Measurements from ENCODE around the gene SEZ6. TPM values are rescaled to one million over a fixed set of nuclear protein-coding genes. Genes with fewer than 3 reads are reported as not detected.

SEZ6 gene
- total and polyA plus RNA-seq, 4 donors, result 0.07 to 0.54 (median 0.18) TPM; not detected in 1

DNA sequence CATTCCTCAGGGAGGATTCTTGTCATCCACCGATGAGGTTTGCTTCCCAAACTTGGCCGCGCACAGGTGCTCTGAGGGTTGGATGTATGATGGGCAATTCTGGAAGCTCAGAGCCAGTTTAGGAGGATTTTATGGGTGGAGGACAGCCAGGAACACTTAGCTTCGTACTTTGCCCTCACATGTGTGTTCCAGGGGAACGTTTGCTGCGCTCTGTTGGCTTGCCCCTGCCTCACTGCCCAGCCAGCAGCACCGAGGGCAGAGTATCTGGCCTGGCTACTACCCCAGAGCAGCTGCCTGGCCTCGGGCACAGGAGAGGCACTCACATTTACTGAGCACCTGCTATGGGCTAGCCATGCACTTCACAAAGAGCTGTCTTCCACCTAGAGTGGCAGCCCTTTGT is 14.1 kb downstream of the SEZ6 start:
- peaks cover 0 to 3% (median 0%) of the 10 kb centered on the region in 3 donors for H3K27me3 ChIP-seq (ENCODE audit: control insufficient read depth in 3 of 3, insufficient read depth in 3 of 3, low read length in 2 of 3)
- 77 to 88% methylated on average over 8 of the region's 8 CpGs for WGBS, 2 donors
- ATAC-seq (ENCODE audit: insufficient read depth, low FRiP score) (no peak), DNase-seq (no peak)
- H3K36me3 ChIP-seq (ENCODE audit: control insufficient read depth in 4 of 4, insufficient read depth in 4 of 4, low read length in 4 of 4), result no peaks in the 10 kb centered on the region
- no peaks in the 10 kb centered on the region for H3K4me1 ChIP-seq (ENCODE audit: control insufficient read depth in 5 of 5, insufficient read depth in 5 of 5, low read length in 5 of 5)
- no peak overlapping the region for H3K27ac ChIP-seq (ENCODE audit: low read depth in 1 of 2, low read length in 1 of 2)
- H3K4me3 ChIP-seq, result no peak overlapping the region
- no peaks in the 10 kb centered on the region for H3K9me3 ChIP-seq (ENCODE audit: control insufficient read depth in 4 of 4, insufficient read depth in 3 of 4, low read length in 3 of 4)
- H3K9ac ChIP-seq (ENCODE audit: insufficient read depth in 1 of 2, low read length in 2 of 2), result no peak overlapping the region
- TF ChIP-seq, protein P1, sequence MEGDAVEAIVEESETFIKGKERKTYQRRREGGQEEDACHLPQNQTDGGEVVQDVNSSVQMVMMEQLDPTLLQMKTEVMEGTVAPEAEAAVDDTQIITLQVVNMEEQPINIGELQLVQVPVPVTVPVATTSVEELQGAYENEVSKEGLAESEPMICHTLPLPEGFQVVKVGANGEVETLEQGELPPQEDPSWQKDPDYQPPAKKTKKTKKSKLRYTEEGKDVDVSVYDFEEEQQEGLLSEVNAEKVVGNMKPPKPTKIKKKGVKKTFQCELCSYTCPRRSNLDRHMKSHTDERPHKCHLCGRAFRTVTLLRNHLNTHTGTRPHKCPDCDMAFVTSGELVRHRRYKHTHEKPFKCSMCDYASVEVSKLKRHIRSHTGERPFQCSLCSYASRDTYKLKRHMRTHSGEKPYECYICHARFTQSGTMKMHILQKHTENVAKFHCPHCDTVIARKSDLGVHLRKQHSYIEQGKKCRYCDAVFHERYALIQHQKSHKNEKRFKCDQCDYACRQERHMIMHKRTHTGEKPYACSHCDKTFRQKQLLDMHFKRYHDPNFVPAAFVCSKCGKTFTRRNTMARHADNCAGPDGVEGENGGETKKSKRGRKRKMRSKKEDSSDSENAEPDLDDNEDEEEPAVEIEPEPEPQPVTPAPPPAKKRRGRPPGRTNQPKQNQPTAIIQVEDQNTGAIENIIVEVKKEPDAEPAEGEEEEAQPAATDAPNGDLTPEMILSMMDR (IDR thresholded peaks at IDR 0.05; ENCODE audit: control extremely low read depth, extremely low read depth), result no peak

- ATAC-seq (ENCODE audit: insufficient read depth, low FRiP score) (no peak), DNase-seq (no peak)
- Histone ChIP-seq H3K36me3 (ENCODE audit: control insufficient read depth in 4 of 4, insufficient read depth in 4 of 4, low read length in 4 of 4) (no peaks in the 10 kb centered on the region), H3K27ac (ENCODE audit: low read depth in 1 of 2, low read length in 1 of 2) (no peak overlapping the region), H3K4me1 (ENCODE audit: control insufficient read depth in 5 of 5, insufficient read depth in 5 of 5, low read length in 5 of 5) (peaks cover 0 to 9% (median 0%) of the 10 kb centered on the region in 5 donors), H3K4me3 (no peak overlapping the region), H3K9ac (ENCODE audit: insufficient read depth in 1 of 2, low read length in 2 of 2) (no peak overlapping the region), H3K9me3 (ENCODE audit: control insufficient read depth in 4 of 4, insufficient read depth in 3 of 4, low read length in 3 of 4) (no peaks in the 10 kb centered on the region), H3K27me3 (ENCODE audit: control insufficient read depth in 3 of 3, insufficient read depth in 3 of 3, low read length in 2 of 3) (peaks cover 0 to 6% (median 0%) of the 10 kb centered on the region in 3 donors)
- TF ChIP-seq, protein P1 (IDR thresholded peaks at IDR 0.05; ENCODE audit: control extremely low read depth, extremely low read depth), result no peak
These were observed 16.8 kb downstream of the SEZ6 start for GRCh38 chr17:28989028-28989427.

- 91% methylated on average over 1 of the region's 1 CpG; no CpG with 5 or more reads in 1 of the 2 donors for WGBS, 2 donors
- DNase-seq (no peak), ATAC-seq (ENCODE audit: insufficient read depth, low FRiP score) (no peak)
- Histone ChIP-seq H3K4me1 (ENCODE audit: control insufficient read depth in 5 of 5, insufficient read depth in 5 of 5, low read length in 5 of 5) (peaks cover 0 to 9% (median 3%) of the 10 kb centered on the region in 5 donors), H3K27ac (ENCODE audit: low read depth in 1 of 2, low read length in 1 of 2) (no peak overlapping the region), H3K27me3 (ENCODE audit: control insufficient read depth in 3 of 3, insufficient read depth in 3 of 3, low read length in 2 of 3) (peaks cover 0 to 6% (median 0%) of the 10 kb centered on the region in 3 donors), H3K36me3 (ENCODE audit: control insufficient read depth in 4 of 4, insufficient read depth in 4 of 4, low read length in 4 of 4) (no peaks in the 10 kb centered on the region), H3K4me3 (no peak overlapping the region), H3K9me3 (ENCODE audit: control insufficient read depth in 4 of 4, insufficient read depth in 3 of 4, low read length in 3 of 4) (no peaks in the 10 kb centered on the region), H3K9ac (ENCODE audit: insufficient read depth in 1 of 2, low read length in 2 of 2) (no peak overlapping the region)
- TF ChIP-seq, protein P1 (IDR thresholded peaks at IDR 0.05; ENCODE audit: control extremely low read depth, extremely low read depth), result no peak
These were observed 17.4 kb downstream of the SEZ6 start for GRCh38 chr17:28988475-28988874.

Measured in lung (tissue), 12 donors.